H9 (cell line): ENCODE results near the gene ARHGEF10L. TPM values are rescaled to one million over a fixed set of nuclear protein-coding genes. Genes with fewer than 3 reads are reported as not detected.

ENCODE experiments used
- DNase-seq: peaks from one replicate; pipeline ENCODE4 v3.0.0-alpha.2; 2017
- H2AFZ ChIP-seq: one replicate; pipeline ENCODE4 v1.6.1; 2013; ENCODE audit warnings: mild to moderate bottlenecking, low read length, control low read depth, moderate library complexity
- H2AK5ac ChIP-seq: 2 replicates; pipeline ENCODE4 v1.6.1; 2013; ENCODE audit warnings: low read length, control low read depth, mixed read lengths; ENCODE audit not compliant: insufficient read length
- H2BK120ac ChIP-seq: one replicate; pipeline ENCODE4 v1.6.1; 2013; ENCODE audit warnings: low read depth, mild to moderate bottlenecking, low read length, control low read depth, inconsistent platforms; ENCODE audit not compliant: poor library complexity, severe bottlenecking
- H2BK12ac ChIP-seq: 2 replicates; pipeline ENCODE4 v1.6.1; 2013; ENCODE audit warnings: low read length, control low read depth, mixed read lengths, low read depth; ENCODE audit not compliant: insufficient read length
- H2BK15ac ChIP-seq: 2 replicates; pipeline ENCODE4 v1.6.1; 2013; ENCODE audit warnings: low read depth, low read length, control low read depth
- H2BK20ac ChIP-seq: one replicate; pipeline ENCODE4 v1.6.1; 2013; ENCODE audit warnings: low read depth, mild to moderate bottlenecking, low read length, control low read depth, inconsistent platforms; ENCODE audit not compliant: poor library complexity, severe bottlenecking
- H2BK5ac ChIP-seq: 2 replicates; pipeline ENCODE4 v1.6.1; 2013; ENCODE audit warnings: low read length, control low read depth, mixed read lengths; ENCODE audit not compliant: insufficient read length
- H3K14ac ChIP-seq: 2 replicates; pipeline ENCODE4 v1.6.1; 2013; ENCODE audit warnings: low read length, control low read depth; ENCODE audit not compliant: insufficient read depth
- H3K18ac ChIP-seq: 2 replicates; pipeline ENCODE4 v1.6.1; 2013; ENCODE audit warnings: low read depth, mild to moderate bottlenecking, mixed read lengths, low read length, control low read depth; ENCODE audit not compliant: insufficient read length
- H3K23ac ChIP-seq: 2 replicates; pipeline ENCODE4 v1.6.1; 2013; ENCODE audit warnings: low read length, control low read depth, mixed read lengths, low read depth; ENCODE audit not compliant: insufficient read length
- H3K23me2 ChIP-seq: 2 replicates; pipeline ENCODE4 v1.6.1; 2013; ENCODE audit warnings: low read depth, mild to moderate bottlenecking, mixed read lengths, low read length, control low read depth; ENCODE audit not compliant: insufficient read length, poor library complexity, severe bottlenecking
- H3K27ac ChIP-seq: 2 replicates; pipeline ENCODE4 v1.5.1; 2013; ENCODE audit warnings: low read length, control low read depth, mixed read lengths, low read depth; ENCODE audit not compliant: insufficient read length
- H3K27me3 ChIP-seq: 2 replicates; pipeline ENCODE4 v1.6.1; 2013; ENCODE audit warnings: low read length, control low read depth, inconsistent platforms; ENCODE audit not compliant: insufficient read depth
- H3K4ac ChIP-seq: 2 replicates; pipeline ENCODE4 v1.6.1; 2013; ENCODE audit warnings: low read depth, mild to moderate bottlenecking, control low read depth, inconsistent platforms, low read length, moderate library complexity
- H3K4me1 ChIP-seq: 2 replicates; pipeline ENCODE4 v1.6.1; 2013; ENCODE audit warnings: low read length, control low read depth, inconsistent platforms; ENCODE audit not compliant: insufficient read depth
- H3K4me2 ChIP-seq: 2 replicates; pipeline ENCODE4 v1.6.1; 2013; ENCODE audit warnings: low read length, control low read depth, mixed read lengths; ENCODE audit not compliant: insufficient read length, insufficient read depth
- H3K56ac ChIP-seq: 2 replicates; pipeline ENCODE4 v1.6.1; 2013; ENCODE audit warnings: low read depth, mild to moderate bottlenecking, mixed read lengths, low read length, control low read depth; ENCODE audit not compliant: insufficient read length
- H3K79me1 ChIP-seq: 2 replicates; pipeline ENCODE4 v1.6.1; 2013; ENCODE audit warnings: low read depth, mild to moderate bottlenecking, moderate library complexity, low read length, control low read depth, inconsistent platforms; ENCODE audit not compliant: insufficient read depth, poor library complexity, severe bottlenecking
- H3K79me2 ChIP-seq: 2 replicates; pipeline ENCODE4 v1.6.1; 2013; ENCODE audit warnings: low read length, control low read depth, inconsistent platforms; ENCODE audit not compliant: insufficient read depth
- H3K9ac ChIP-seq: 2 replicates; pipeline ENCODE4 v1.6.1; 2013; ENCODE audit warnings: low read length, control low read depth, mixed read lengths; ENCODE audit not compliant: insufficient read length; ENCODE audit errors: extremely low read depth
- H3K9me3 ChIP-seq: one replicate; pipeline ENCODE4 v1.6.1; 2013; ENCODE audit warnings: low read depth, low read length, inconsistent platforms; ENCODE audit not compliant: control insufficient read depth
- H3T11ph ChIP-seq: one replicate; pipeline ENCODE4 v1.6.1; 2013; ENCODE audit warnings: mild to moderate bottlenecking, low read length, control low read depth, inconsistent platforms
- H4K20me1 ChIP-seq: one replicate; pipeline ENCODE4 v1.6.1; 2013; ENCODE audit not compliant: control insufficient read depth, insufficient read length, insufficient read depth
- H4K5ac ChIP-seq: 2 replicates; pipeline ENCODE4 v1.6.1; 2013; ENCODE audit warnings: low read depth, mild to moderate bottlenecking, mixed read lengths, low read length, control low read depth; ENCODE audit not compliant: insufficient read length
- H4K8ac ChIP-seq: replicated peaks from 2 replicates; pipeline ENCODE4 v1.6.1; 2013; ENCODE audit warnings: low read length, control low read depth, mixed read lengths, low read depth; ENCODE audit not compliant: insufficient read length
- H4K91ac ChIP-seq: 2 replicates; pipeline ENCODE4 v1.6.1; 2013; ENCODE audit warnings: low read depth, mild to moderate bottlenecking, moderate library complexity, mixed read lengths, low read length, control low read depth; ENCODE audit not compliant: insufficient read length
- H3K27ac Mint-ChIP-seq, 3 experiments: 2 replicates in 2 of 3; 3 replicates in 1 of 3; pipeline ENCODE4 v1.8.0; 2020 to 2021; ENCODE audit warnings: mixed read lengths in 3 of 3, mild to moderate bottlenecking in 1 of 3, moderate library complexity in 1 of 3
- H3K27me3 Mint-ChIP-seq: 2 replicates; pipeline ENCODE4 v1.8.0; 2021; ENCODE audit warnings: low read depth, mild to moderate bottlenecking, moderate library complexity, mixed read lengths
- H3K36me3 Mint-ChIP-seq, 3 experiments: 2 replicates in 2 of 3; 3 replicates in 1 of 3; pipeline ENCODE4 v1.8.0; 2020 to 2021; ENCODE audit warnings: low read depth in 3 of 3, mixed read lengths in 3 of 3; ENCODE audit not compliant: insufficient read depth in 1 of 3
- H3K4me1 Mint-ChIP-seq, 2 experiments: 2 replicates each; pipeline ENCODE4 v1.8.0; 2020; ENCODE audit warnings: mixed read lengths in 2 of 2
- H3K4me3 Mint-ChIP-seq, 2 experiments: 2 replicates in 1 of 2; 3 replicates in 1 of 2; pipeline ENCODE4 v1.8.0; 2020 to 2021; ENCODE audit warnings: mild to moderate bottlenecking in 2 of 2, mixed read lengths in 2 of 2, moderate library complexity in 1 of 2
- H3K9me3 Mint-ChIP-seq, 2 experiments: 2 replicates in 1 of 2; 3 replicates in 1 of 2; pipeline ENCODE4 v1.8.0; 2020; ENCODE audit warnings: mild to moderate bottlenecking in 2 of 2, mixed read lengths in 2 of 2, moderate library complexity in 1 of 2
- WGBS: extraction: QIAGEN DNeasy Blood & Tissue Kit; methylation state at CpG from one replicate; pipeline ENCODE4 v1.1.7; 2013; ENCODE audit warnings: missing lambda C conversion rate, low lambda C conversion rate, mixed read lengths; ENCODE audit not compliant: insufficient read length; ENCODE audit errors: extremely low coverage; 5-methylcytosine and 5-hydroxymethylcytosine counted together
- total RNA-seq: library from RNA; stranded (reverse); gene quantifications from 2 replicates; pipeline ENCODE4 v1.2.1, GENCODE V29; 2021
- TF ChIP-seq, protein P1 (sequence below): fragments of 200-600 bp; sonication (generic); conservative IDR thresholded peaks from 3 replicates; pipeline ENCODE4 v1.8.0; 2021; ENCODE audit warnings: antibody characterized with exemption, mild to moderate bottlenecking

The ARHGEF10L gene
- total RNA-seq, 1 experiment from 2014 or later = 20.2 TPM

GRCh38 chr1:17640975-17641374 lies 101.5 kb downstream of the ARHGEF10L start:
- peaks cover under 1 to 12% of the 10 kb centered on the region in 2 experiments; a peak in 2 of 4 replicates for H3K4me1 Mint-ChIP-seq
- TF ChIP-seq, protein P1, sequence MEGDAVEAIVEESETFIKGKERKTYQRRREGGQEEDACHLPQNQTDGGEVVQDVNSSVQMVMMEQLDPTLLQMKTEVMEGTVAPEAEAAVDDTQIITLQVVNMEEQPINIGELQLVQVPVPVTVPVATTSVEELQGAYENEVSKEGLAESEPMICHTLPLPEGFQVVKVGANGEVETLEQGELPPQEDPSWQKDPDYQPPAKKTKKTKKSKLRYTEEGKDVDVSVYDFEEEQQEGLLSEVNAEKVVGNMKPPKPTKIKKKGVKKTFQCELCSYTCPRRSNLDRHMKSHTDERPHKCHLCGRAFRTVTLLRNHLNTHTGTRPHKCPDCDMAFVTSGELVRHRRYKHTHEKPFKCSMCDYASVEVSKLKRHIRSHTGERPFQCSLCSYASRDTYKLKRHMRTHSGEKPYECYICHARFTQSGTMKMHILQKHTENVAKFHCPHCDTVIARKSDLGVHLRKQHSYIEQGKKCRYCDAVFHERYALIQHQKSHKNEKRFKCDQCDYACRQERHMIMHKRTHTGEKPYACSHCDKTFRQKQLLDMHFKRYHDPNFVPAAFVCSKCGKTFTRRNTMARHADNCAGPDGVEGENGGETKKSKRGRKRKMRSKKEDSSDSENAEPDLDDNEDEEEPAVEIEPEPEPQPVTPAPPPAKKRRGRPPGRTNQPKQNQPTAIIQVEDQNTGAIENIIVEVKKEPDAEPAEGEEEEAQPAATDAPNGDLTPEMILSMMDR = no peak
- H3K27ac Mint-ChIP-seq = no peak overlapping the region
- H2BK12ac ChIP-seq = no peak overlapping the region
- H3K56ac ChIP-seq = no peak overlapping the region
- H3K36me3 Mint-ChIP-seq = peaks cover 22 to 54% (median 50%) of the 10 kb centered on the region in 3 experiments; a peak in 6 of 7 replicates
- no peak overlapping the region for H3K23ac ChIP-seq
- H4K5ac ChIP-seq = no peak overlapping the region
- no peaks in the 10 kb centered on the region for H3K9me3 ChIP-seq
- H3K27me3 ChIP-seq = no peaks in the 10 kb centered on the region
- no peaks in the 10 kb centered on the region for H3K79me1 ChIP-seq
- peaks cover 3% of the 10 kb centered on the region for H4K20me1 ChIP-seq
- no peak overlapping the region for H3K27ac ChIP-seq
- H3K4ac ChIP-seq = no peak overlapping the region
- no peak overlapping the region for H2BK5ac ChIP-seq
- no peaks in the 10 kb centered on the region for H3K9me3 Mint-ChIP-seq
- no peak overlapping the region for H3T11ph ChIP-seq
- no peaks in the 10 kb centered on the region for H3K79me2 ChIP-seq
- no peak for DNase-seq
- H3K18ac ChIP-seq = no peak overlapping the region
- no peak overlapping the region for H2AK5ac ChIP-seq
- no peak overlapping the region for H3K4me2 ChIP-seq
- no peak overlapping the region for H3K14ac ChIP-seq
- H3K27me3 Mint-ChIP-seq = no peaks in the 10 kb centered on the region; the same call in 1 of the 2 replicates
- no peak overlapping the region for H4K91ac ChIP-seq
- no peak overlapping the region for H2BK120ac ChIP-seq
- no peak overlapping the region for H4K8ac ChIP-seq
- H3K4me1 ChIP-seq = no peaks in the 10 kb centered on the region
- H2BK15ac ChIP-seq = no peak overlapping the region
- H3K23me2 ChIP-seq = no peaks in the 10 kb centered on the region
- no CpG with 5 or more reads among the region's 8 CpGs for WGBS
- H2AFZ ChIP-seq = no peak overlapping the region
- H3K4me3 Mint-ChIP-seq = no peak overlapping the region
- H3K9ac ChIP-seq = no peak overlapping the region
- no peak overlapping the region for H2BK20ac ChIP-seq
